ENCODE data around the gene HPS4.

DNA sequence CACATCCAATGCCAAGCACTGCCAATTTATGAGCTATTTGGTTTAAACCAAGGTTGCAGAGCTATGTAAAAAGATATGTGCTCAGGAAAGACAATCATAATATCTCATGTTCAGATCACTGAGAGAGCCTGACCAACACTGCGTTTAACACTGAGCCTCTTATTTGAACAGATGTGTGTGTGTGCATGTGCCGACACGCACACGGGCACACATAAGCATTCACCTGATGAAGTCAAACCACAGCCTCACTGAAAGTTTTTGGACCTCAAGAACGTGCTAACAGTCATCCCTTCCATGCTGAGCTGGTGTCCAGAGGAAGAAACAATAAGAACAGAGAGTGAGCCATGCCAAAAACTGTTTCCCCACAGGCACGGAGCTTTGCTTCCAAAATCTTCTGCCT, 23.4 kb downstream of the HPS4 start:
- TF ChIP-seq CTCF (IDR thresholded peaks at IDR 0.05; ENCODE audit: low read depth, low read length, poor library complexity, severe bottlenecking): no peak
- TF ChIP-seq EZH2phosphoT487 (IDR thresholded peaks at IDR 0.05; ENCODE audit: borderline replicate concordance, low read length): no peak
